ENCODE results near the gene RERE.

- TF ChIP-seq CTCF (tag by site-specific recombination; IDR thresholded peaks at IDR 0.05) (no peak), KLF8 (tag by site-specific recombination; IDR thresholded peaks at IDR 0.05) (no peak), ZNF121 (tag by site-specific recombination; IDR thresholded peaks at IDR 0.05) (no peak), ZFP3 (tag by site-specific recombination; IDR thresholded peaks at IDR 0.05; ENCODE audit: low read depth) (no peak), ZNF239 (tag by site-specific recombination; IDR thresholded peaks at IDR 0.05) (no peak)
Observed at GRCh38 chr1:8607906-8608305, 209.5 kb downstream of the RERE start.

Measured in HEK293 (cell line).